Measurements from ENCODE around the gene TBC1D22B.
"Not testable (repeated sequence)": the region's sequence is repeated elsewhere in the genome, so short reads cannot be mapped to it uniquely, and the experiment has no call there.

Gene TBC1D22B

DNA sequence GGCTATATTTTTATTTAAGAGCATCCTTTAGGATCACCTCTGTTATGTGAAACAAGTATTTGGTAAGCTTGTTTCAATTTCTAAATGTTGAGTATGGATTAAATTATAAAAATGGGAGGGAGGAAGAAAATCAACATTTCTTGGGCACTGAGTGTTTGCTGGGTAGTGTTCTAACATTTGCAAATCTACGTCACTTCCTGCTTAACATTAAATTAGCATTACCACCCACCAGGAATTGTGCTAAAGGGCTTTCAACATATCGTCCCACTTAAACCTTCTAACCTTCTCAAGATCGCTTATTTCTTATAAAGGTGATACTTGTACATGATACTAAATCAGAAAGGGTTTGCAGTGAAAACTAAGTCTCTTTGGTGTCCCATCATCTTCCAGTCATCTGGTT lies 8.3 kb downstream of the TBC1D22B start:
- no peak for DNase-seq (ENCODE audit: low spot score)

DNA sequence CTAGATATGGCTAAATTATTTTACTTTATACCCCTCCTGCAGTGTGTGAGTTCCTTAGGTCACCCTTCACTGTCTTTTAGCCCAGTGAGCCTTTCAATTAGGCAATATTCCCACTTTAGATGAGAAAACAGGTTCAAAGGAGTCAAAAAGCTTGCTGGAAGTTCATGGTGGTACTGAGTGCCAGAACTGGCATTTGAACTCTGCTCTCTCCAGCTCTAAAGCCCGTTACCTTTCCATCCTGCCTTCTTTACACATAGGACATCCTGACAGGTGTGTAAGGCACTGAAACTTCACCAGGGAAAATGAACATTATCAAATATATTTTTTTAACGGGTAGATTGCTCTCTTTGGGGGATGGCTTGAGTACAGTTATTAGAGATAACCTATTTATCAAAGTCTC lies 11.5 kb downstream of the TBC1D22B start:
- no peak for DNase-seq (ENCODE audit: low spot score)

DNA sequence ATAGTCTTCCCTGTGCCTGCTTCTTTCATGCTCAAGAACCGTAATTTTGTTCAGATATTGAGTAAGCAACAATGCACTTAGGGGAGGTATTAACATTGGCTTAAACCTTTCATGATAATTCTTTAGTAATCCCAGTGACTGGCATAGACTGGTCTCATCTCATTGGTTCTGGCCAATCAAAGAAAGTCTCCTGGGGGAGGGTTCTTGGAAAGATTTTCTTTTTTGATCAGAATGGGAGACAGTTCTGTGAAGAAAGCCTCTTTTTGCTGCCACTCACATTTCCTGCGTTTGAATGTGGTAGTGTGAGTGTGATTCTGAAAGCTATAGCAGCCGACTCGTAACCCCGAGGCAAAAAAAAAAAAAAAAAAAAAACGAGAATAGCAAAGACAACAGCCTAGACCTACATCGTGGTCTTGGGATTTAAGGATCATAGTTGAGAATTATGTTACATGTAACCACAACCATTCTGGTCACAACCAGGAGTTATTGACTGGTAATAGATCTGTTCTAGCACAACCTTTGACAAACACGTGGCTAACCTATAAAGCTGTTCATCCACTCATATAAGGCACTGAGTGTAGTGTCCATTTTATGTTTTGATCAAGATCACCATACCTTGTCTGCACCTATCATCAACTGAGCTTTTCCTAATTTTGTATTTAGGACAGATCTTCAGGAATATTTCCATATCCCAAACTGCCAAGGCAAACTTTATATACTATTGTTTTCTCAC lies 15.4 kb downstream of the TBC1D22B start:
- DNase-seq (ENCODE audit: low spot score): no peak

DNA sequence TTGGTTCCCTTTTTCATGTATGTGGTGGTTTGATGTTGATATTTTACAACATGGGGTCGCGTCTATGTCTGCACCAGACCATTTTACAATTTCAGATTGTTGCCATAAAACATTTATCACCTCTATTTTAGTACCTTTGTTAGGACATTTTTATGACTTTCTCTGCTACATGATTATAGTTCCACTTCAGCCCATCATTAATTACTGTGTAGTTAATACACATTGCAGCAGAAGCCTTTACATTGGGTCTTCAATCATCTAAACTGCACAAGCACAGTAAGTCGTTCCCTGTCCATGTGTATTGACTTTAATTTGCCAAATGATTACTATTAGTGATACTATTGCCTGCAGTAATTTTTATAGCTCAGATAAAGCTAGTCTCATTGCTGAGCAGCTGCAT lies 16.1 kb downstream of the TBC1D22B start:
- DNase-seq (ENCODE audit: low spot score): no peak

DNA sequence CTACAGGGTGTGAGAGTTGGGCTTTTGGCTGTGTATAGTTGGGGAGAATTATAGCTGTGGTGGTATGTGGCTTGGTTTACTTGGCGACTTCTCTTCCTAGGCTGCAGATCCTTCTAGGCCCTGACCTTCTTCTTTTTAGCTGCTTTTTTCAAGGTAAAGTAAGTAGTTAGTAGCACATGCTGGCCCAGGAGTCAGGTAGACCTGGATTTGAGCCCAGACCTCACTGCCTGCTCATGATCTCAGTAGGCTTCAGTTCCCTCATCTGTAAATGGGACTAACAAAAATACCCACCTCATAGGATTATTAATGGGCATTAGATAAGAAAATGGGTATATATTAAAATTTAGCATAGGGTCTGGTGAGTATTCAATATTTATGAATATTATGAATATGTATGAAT lies 17.8 kb downstream of the TBC1D22B start:
- peak; percentile 7 for DNase-seq (ENCODE audit: low spot score)

DNA sequence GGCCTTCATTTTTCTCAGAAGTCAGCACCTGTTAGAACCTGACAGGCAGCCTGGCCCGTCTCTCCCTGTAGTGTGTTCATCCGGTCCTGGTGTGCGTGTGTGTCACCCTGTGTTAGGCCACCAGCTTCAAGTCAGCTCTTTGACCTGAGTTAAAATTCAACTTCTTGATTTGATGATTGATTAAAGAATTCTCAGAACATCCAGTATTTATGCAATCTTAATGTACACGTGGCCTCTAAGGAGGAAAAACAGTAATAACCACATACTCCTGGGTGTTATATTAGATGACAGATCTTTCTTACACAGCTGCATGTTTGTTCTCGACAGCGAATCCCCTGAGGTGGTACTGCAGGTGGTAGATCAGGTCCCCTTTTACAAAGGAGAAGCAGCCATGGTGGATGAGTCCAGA lies 19.4 kb downstream of the TBC1D22B start:
- no peak for DNase-seq (ENCODE audit: low spot score)

DNA sequence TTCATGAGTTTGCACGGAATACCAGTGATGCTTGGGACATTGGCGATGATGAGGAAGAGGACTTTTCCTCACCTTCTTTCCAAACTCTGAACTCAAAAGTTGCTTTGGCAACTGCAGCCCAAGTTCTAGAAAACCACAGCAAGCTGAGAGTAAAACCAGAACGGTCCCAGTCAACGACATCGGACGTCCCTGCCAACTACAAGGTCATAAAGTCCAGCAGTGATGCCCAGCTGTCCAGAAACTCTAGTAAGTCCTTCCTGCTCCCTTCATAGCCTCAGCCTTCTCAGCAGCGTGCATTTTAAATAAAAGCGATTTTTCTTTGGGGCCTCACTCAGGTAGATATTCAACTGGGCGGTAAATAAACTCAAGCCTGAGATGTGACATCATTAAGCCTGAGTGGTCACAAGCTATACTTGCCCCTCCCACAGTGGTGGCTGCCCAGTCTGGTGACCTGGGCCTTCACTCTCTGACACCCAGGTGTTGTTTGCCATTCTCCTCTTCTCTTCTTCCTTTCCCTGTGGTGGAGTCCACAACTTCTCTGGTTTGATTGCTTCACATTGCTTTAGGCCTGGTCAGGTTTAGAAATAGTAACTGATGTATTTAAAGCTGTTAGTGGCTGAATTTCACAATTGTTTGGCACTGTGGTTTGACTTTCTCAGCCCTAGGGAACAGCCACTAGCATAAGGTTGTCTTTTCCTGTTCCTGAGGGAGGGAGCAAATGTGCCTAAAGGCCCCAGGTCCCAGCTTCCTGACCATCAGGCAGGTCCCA lies 22.0 kb downstream of the TBC1D22B start:
- no peak for DNase-seq (ENCODE audit: low spot score)

DNA sequence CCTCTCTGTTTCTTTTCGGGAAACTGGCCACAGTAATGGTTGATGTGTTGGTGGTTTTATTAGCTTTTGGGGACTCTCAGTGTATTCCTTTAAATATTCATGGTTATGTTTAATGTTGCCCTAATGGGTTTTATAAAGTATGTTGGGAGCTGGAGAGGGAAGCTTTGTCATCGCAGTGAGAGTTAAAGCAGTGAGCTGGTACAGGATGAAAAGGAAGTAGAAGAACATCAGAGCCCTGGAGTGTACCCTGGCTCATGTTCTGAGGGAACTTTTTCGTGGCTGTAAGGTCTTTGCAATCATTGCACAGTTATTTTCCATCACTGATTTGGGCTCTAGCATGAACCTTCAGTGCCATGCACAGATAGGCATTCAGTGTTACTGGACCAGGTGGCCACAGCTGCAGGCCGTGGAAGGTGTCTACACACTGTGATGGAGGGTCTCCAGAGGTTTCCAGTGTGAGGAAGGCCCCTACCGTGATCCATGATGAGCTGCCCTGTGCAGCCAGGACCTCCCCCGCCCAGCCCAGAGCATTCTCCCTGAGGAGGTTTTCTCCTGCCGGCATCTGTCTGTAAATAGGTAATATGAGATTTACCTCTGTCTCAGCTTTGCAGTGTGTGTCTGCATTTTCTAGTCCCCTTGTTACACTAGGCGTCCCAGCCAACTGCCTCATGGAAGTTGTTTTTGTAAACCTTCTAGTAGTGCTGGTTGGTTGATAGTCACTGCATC lies 22.8 kb downstream of the TBC1D22B start:
- no peak for DNase-seq (ENCODE audit: low spot score)

DNA sequence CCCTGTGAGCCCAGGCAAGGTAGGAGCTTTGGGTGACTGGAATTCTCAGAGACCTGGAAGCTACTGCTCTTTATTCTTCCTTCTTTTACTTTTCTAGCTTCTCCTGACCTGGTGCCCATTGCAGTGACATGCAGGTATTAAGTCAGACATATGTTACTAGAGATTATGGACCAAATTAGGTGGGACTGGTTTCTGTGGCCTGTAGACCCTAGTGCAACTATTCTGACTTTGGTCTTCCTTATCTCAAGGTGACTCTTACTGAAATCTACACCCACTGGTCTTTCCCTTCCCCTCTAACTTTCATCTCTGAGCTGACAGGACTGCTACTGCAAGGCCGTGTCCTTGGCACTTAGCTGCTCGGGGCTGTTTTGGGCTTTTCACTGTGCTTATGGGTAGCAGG lies 24.8 kb downstream of the TBC1D22B start:
- no peak for DNase-seq (ENCODE audit: low spot score)

DNA sequence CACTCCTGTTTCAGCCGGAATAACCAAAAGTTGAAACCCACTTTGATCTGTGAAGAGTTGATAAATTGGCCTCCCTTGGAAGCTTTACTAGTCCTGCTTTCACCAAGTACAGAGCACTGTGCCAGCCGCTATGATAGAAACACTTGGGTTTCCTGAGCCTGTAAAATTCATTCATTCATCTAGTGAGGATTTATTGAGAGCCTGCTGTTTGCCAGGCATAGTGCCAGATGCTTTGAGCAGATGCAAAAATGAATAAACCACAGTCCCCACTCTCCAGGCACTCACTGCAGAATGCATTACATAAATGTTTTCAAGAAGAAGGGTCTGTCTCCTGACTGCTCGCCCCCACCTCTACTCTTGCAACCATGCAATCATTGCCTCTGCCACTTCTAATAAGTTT lies 25.7 kb downstream of the TBC1D22B start:
- DNase-seq (ENCODE audit: low spot score): peak; percentile 32

DNA sequence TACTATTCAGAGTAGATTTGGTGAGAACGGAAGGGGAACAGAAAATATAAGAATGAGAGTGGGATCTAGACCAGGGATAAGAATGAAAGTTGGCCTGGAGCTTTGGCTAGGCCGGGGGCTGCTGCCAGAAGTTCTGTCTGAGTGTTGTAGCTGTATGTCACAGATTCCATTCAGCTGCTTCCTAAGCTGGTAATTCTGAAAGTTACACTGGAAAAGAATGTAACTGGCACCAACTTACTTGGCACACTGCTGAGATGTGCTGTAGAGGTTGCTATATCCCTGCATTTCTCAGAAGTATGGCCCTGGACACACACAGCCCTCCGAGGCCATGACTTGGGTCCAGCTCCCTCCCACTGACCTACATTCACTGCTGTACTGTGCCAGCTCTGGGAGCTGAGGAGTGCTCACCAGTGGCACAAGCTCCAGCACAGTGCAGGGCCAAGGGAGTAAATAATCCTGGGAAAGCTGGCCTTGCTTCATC lies 26.1 kb downstream of the TBC1D22B start:
- DNase-seq (ENCODE audit: low spot score): peak; percentile 91

DNA sequence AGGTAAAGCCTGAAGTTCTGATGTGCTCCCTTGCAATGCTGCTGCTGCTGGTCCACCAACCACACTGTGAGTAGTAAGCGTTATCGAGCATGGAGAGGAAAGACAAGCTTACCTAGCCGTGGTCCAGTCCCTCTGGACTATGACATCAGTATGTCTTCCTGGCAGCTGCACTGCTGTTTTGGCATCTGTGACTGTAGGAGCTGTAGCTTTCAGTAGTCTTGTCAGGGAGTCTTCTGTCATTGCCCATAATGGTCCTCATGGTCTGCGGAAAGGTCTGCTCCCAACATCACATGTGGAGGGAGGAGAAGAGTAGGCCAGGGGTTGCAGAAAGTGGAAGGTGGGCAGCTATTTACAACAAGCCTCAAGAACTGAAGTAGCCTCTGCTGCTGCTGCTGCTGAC lies 27.2 kb downstream of the TBC1D22B start:
- DNase-seq (ENCODE audit: low spot score): no peak

DNA sequence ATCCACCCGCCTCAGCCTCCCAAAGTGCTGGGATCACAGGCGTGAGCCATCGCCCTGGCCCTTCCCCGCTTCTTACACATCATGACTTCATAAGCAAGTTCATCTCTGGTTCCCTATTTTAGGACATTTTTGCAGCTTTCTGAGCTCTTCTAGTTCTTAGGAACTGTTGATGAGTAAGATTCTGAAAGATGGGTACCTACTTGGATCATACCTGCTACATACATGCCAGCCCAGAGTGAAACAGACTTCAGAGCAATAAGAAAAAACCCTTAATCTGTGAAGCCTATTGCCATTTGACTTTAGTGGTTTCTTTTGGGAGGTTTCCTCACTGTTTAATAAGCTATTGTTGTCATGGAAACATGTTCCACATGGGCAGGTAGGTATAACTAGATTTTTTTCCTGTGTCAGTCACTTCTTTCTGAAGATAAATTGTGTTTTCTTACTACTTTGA lies 28.3 kb downstream of the TBC1D22B start:
- no peak for DNase-seq (ENCODE audit: low spot score)

DNA sequence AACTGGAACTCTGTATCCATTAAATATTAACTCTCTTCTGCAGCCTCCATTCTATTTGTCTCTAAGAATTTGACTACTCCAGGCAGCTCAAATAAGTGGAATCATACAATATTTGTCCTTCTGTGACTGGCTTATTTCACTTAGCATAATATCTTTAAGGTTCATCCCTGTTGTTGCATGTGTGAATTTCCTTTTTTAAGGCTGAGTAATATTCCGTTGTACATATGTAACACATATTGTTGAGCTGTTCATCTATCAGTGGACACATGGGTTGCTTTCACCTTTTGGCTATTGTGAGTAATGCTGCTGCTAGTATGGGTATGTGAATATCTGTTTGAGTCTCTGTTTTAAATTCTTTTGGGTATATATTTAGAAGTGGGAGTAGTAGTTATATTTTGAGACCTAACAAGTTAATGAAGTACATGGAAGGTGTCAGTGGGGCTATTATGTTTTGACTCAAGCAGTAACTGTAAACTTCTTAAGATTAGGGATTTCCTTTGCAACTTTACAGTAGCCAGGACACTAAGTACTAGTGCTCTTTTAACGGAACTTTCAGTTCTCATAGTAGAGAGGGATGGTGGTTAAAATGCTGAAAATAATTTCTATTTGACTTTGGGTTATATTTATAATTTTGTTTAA lies 30.1 kb downstream of the TBC1D22B start:
- no peak for DNase-seq (ENCODE audit: low spot score)

DNA sequence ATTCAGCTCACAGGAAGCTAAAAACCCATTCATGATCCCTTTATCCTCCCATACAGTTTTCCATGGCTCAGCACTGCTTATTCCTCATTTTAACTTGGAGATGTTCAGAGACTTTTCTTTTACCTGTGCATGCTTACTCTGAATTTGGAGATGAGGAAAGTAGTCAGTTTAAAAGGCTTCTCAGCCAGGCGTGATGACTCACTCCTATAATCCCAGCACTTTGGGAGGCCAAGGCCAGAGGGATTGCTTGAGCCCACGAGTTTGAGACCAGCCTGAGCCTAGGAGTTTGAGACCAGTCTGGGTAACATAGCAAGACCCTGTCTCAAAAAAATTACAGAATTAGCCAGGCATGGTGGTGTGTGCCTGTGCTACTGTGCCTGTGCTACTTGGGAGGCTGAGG lies 30.7 kb downstream of the TBC1D22B start:
- DNase-seq (ENCODE audit: low spot score): no peak

DNA sequence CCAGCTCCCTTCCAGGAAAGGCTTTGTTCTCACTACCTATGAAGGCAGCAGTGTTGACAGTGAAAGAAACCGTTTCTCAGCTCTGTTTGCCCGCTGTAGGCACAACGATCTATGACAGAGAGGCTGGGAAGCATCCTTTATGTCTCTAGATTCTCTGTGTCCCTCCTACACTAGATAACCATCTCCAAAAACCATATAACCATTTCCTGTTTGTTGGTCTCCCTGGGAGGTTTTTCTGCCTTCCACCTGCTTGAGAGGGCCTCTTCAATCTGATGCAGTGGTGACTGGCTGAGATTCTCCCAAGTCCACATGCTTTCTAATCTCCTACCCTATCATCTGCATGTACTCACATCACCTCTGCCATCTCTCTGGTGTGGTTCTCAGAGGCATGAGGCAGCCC lies 32.4 kb downstream of the TBC1D22B start:
- no peak for DNase-seq (ENCODE audit: low spot score)

DNA sequence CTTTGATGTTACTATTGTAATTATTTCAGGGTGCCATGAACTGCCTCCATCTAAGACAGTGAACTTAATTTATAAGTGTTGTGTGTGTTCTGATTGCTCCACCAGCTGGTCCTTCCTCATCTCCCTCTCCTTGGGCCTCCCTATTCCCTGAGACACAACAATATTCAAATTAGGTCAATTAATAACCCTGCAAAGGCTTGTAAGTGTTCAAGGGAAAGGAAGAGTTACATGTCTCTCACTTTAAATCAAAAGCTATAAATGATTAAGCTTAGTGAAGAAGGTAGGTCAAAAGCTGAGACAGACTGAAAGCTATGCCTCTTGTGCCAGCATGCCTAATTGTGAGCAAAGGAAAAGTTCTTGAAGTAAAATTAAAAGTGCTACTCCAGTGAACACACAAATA lies 35.9 kb downstream of the TBC1D22B start:
- no peak for DNase-seq (ENCODE audit: low spot score)

DNA sequence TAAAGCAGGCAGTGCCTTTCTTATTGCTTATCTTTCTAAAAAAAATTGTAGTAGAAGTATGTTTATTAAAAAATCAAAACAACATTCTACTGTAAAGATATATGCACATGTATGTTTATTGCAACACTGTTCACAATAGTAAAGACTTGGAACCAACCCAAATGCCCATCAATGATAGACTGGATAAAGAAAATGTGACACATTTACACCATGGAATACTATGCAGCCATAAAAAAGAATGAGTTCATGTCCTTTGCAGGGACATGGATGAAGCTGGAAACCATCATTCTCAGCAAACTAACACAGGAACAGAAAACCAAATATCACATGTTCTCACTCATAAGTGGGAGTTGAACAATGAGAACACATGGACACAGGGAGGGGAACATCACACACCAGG lies 40.1 kb downstream of the TBC1D22B start:
- not testable (repeated sequence) for DNase-seq (ENCODE audit: low spot score)

DNA sequence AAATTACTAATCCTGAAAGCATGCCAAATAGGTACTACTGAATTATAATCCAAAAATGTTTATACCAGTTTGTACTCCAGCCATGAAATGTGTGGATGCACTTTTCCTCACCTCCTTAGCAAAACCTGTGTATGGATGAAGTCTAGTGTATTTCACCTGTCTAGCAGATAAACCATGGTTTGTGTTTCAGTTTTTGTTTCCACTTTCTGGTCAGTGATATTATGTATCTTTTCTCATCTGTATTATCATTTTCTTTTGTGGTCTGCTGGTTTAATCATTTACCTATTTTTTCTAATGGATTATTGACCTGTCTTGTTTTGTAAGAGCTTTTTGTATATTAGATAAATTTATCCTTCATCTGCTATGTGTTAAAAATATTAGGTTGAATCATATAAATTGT lies 41.4 kb downstream of the TBC1D22B start:
- no peak for DNase-seq (ENCODE audit: low spot score)

DNA sequence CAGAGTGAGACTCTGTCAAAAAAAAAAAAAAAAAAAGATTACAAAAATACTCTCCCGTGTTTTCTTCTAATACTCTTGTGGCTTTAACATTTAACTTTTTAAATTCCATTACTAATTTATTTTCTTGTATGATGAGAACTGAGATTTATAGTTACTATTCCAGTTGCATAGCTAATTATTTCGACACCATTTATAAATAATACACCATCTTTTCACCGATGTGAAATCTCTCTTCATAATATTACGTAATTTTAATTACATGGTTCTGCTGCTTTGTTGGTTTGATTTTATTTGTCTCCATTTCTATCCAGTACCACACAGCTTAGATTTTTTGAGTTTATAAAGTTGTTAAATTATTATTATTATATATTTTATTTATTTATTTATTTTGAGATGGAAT lies 42.4 kb downstream of the TBC1D22B start:
- no peak for DNase-seq (ENCODE audit: low spot score)

DNA sequence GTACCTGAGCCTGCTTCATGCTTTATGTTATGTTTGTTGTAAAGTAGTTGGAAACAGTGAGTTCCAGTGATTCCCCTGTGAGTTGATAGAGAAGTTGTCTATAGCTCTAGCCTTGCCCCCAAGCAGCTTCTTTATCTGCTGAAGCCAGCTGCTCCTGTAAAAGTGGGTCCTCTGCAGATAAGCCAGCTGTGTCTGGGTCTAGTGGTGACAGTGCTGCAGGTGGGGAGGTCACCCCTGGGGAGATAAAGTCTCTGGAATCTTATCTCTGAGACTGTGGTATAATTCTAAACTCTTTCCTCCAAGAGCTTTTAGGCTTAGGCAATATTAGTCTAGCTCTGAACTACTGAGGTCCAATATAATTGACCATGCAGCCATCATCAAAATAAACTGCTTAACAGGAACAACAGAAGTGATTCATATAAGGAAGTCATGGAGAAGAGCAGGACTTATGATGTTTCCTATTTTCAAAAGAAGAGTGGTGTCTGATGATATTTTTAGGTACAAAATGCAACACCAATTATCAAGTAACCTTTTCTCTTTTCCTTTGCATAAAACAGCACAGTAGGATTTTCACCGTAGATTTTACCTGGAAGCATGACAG lies 44.6 kb downstream of the TBC1D22B start:
- DNase-seq (ENCODE audit: low spot score): no peak

DNA sequence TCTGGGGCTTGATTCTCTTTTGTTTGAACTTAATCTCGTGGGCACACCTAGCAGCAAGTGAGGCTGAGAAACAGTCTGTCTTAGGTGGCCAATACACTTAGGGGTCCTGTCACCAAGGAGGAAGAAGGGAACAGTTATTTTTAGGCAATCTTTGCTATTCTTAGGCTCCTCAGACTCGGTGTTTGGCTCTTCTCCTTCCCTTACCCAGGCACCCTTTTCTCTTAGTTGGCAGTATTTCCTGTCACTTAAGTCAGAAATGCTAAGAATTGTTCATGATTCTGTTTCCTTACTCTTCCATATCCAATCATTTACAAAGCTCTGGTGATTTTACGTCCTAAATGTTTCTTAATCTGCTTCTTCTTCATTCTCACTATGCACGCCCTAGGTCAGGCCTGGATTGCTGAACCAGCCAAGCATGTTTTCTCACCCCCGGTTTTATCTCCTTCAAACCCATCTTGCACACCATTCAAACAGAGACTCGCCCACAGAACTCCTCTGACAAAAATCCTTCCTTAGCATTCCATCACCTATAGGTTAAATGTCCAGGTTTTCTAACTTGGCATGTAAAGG lies 45.6 kb downstream of the TBC1D22B start:
- DNase-seq (ENCODE audit: low spot score): no peak

All from cerebellar cortex (tissue), 1 donor.